Mononuclear cell (primary cell): ENCODE measurements around the gene ANKRD31. TPM values are rescaled to one million over a fixed set of nuclear protein-coding genes. Genes with fewer than 3 reads are reported as not detected.

ENCODE experiments used
- H3K27me3 ChIP-seq: 2 replicates; pipeline ENCODE4 v1.6.0; 2011; ENCODE audit warnings: low read length, control low read depth; ENCODE audit not compliant: insufficient read depth
- H3K4me1 ChIP-seq: 2 replicates; pipeline ENCODE4 v1.5.1; 2011; ENCODE audit warnings: mild to moderate bottlenecking, low read length, control low read depth; ENCODE audit not compliant: insufficient read depth
- H3K4me3 ChIP-seq: 2 replicates; pipeline ENCODE4 v1.5.1; 2011; ENCODE audit warnings: mild to moderate bottlenecking, low read length, moderate library complexity
- H3K9me3 ChIP-seq: 2 replicates; pipeline ENCODE4 v1.5.1; 2011; ENCODE audit warnings: low read depth, mild to moderate bottlenecking, control low read depth, low read length
- total RNA-seq: library from RNA; depleted of rRNA; stranded (reverse); fragments of >200 nt; gene quantifications from one replicate; pipeline ENCODE4 v1.2.3, GENCODE V29; 2012

ANKRD31 gene
- total RNA-seq, 1 donor, result 0.63 TPM

GRCh38 chr5:75023368-75024159 is 213.1 kb downstream of the ANKRD31 start:
- no peak overlapping the region for H3K4me3 ChIP-seq
- no peaks in the 10 kb centered on the region for H3K27me3 ChIP-seq
- H3K9me3 ChIP-seq, result no peaks in the 10 kb centered on the region
- H3K4me1 ChIP-seq, result peaks cover 3% of the 10 kb centered on the region

- Histone ChIP-seq H3K27me3 (no peaks in the 10 kb centered on the region), H3K4me3 (no peak overlapping the region), H3K9me3 (no peaks in the 10 kb centered on the region), H3K4me1 (peaks cover 3% of the 10 kb centered on the region)
Observed at GRCh38 chr5:75021800-75022199, 214.9 kb downstream of the ANKRD31 start.

- Histone ChIP-seq H3K27me3 (no peaks in the 10 kb centered on the region), H3K4me1 (peaks cover 3% of the 10 kb centered on the region), H3K9me3 (no peaks in the 10 kb centered on the region), H3K4me3 (no peak overlapping the region)
Observed at GRCh38 chr5:75021219-75021618, 215.5 kb downstream of the ANKRD31 start.

GRCh38 chr5:75020016-75020656 is 216.5 kb downstream of the ANKRD31 start:
- H3K27me3 ChIP-seq, result no peaks in the 10 kb centered on the region
- H3K4me1 ChIP-seq, result peaks cover 3% of the 10 kb centered on the region
- no peaks in the 10 kb centered on the region for H3K9me3 ChIP-seq
- no peak overlapping the region for H3K4me3 ChIP-seq

GRCh38 chr5:75018805-75019587 is 217.7 kb downstream of the ANKRD31 start:
- Histone ChIP-seq H3K4me1 (no peaks in the 10 kb centered on the region), H3K4me3 (no peak overlapping the region), H3K9me3 (no peaks in the 10 kb centered on the region), H3K27me3 (no peaks in the 10 kb centered on the region)

Other genes with a start within 250 kb of the ANKRD31 start
- gene GCNT4, start 184.3 kb downstream of the ANKRD31 start, total RNA-seq, result 10.8 TPM
- gene HMGCR, start 100.3 kb upstream of the ANKRD31 start, total RNA-seq, result 29.0 TPM